Prostate gland (tissue), 2 donors: ENCODE data around the gene FNDC8.

Experiments used
- CTCF ChIP-seq, 4 experiments: fragments of 200-600 bp in 2 of 4; fragments of 450-650 bp in 2 of 4; sonication (generic) in 2 of 4; IDR thresholded peaks; 1 replicate in 3 of 4; 2 replicates in 1 of 4; pipeline ENCODE4 v1.5.1; 2016 to 2019; ENCODE audit warnings: antibody characterized with exemption in 4 of 4, mild to moderate bottlenecking in 2 of 4, moderate library complexity in 2 of 4
- POLR2A ChIP-seq: fragments of 450-650 bp; IDR thresholded peaks from one replicate; pipeline ENCODE4 v1.6.1; 2016; ENCODE audit warnings: antibody characterized with exemption, mild to moderate bottlenecking

DNA sequence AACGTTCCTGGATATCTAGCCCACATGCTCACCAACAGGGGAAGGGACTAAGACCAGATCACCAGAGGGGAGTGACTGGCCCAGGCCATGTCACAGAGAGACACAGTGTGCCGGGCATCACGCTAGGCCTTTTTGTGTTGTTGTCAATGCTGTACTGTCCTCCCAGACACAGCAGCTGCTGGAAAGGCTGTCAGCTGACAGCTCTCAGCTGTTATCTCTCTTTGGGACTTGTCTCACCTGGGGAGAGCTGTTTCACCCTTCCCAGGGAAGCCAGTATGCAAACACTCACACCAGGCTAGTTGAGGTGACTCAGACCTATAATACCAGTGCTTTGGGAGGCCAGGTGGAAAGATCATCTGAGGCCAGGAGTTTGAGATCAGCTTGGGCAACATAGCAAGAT, 45.6 kb downstream of the FNDC8 start:
- TF ChIP-seq CTCF (IDR thresholded peaks at IDR 0.05) (no peak), POLR2A (no peak)
